OCI-LY7 (cell line): ENCODE measurements around the gene DYNLT2. TPM values are rescaled to one million over a fixed set of nuclear protein-coding genes. Genes with fewer than 3 reads are reported as not detected.

Experiments
- BruUV-seq: library from RNA; stranded (reverse); fragments of 400-500 nt; replicated peaks from 2 replicates; lab custom pipeline; 2021; lab: Mats Ljungman, UMichigan
- CTCF ChIA-PET: fragments of 300-600 bp; sonication (Branson Sonifier 250); formaldehyde crosslinking; loops from one replicate; lab custom pipeline; 2022; ENCODE audit warnings: antibody characterized with exemption; ENCODE audit not compliant: unreplicated experiment; lab: Charles Lee
- POLR2A ChIA-PET: fragments of 300-600 bp; sonication (Branson Sonifier 250); formaldehyde crosslinking; loops from one replicate; lab custom pipeline; 2022; ENCODE audit warnings: antibody characterized with exemption; lab: Charles Lee
- DNase-seq: peaks from one replicate; pipeline ENCODE4 v3.0.0-alpha.2; 2015; ENCODE audit warnings: low spot score
- H2AFZ ChIP-seq: fragments of 200-600 bp; sonication (generic), shearing (Covaris generic); 2 replicates; pipeline ENCODE4 v1.6.1; 2014; ENCODE audit warnings: mild to moderate bottlenecking, antibody characterized with exemption, low read length, moderate library complexity
- H3K27ac ChIP-seq: fragments of 200-600 bp; sonication (generic); 2 replicates; pipeline ENCODE4 v1.5.1; 2014; ENCODE audit warnings: mixed run types, low read depth, mild to moderate bottlenecking, moderate library complexity, low read length, inconsistent platforms; ENCODE audit not compliant: poor library complexity, severe bottlenecking
- H3K36me3 ChIP-seq: fragments of 200-600 bp; sonication (generic); 2 replicates; pipeline ENCODE4 v1.6.1; 2014; ENCODE audit warnings: mild to moderate bottlenecking, antibody characterized with exemption, low read length, moderate library complexity, mixed read lengths; ENCODE audit not compliant: insufficient read depth
- H3K4me1 ChIP-seq: fragments of 200-600 bp; sonication (generic); 2 replicates; pipeline ENCODE4 v1.5.1; 2014; ENCODE audit warnings: mild to moderate bottlenecking, low read length; ENCODE audit not compliant: insufficient read depth, poor library complexity, severe bottlenecking
- H3K4me2 ChIP-seq: fragments of 200-600 bp; sonication (generic); 2 replicates; pipeline ENCODE4 v1.6.1; 2014; ENCODE audit warnings: mild to moderate bottlenecking, low read length
- H3K4me3 ChIP-seq: fragments of 200-600 bp; sonication (generic); 2 replicates; pipeline ENCODE4 v1.5.1; 2014; ENCODE audit warnings: mild to moderate bottlenecking, low read depth, low read length; ENCODE audit not compliant: poor library complexity, severe bottlenecking
- H3K79me2 ChIP-seq: fragments of 200-600 bp; sonication (generic); 2 replicates; pipeline ENCODE4 v1.6.1; 2016; ENCODE audit warnings: low read depth, mild to moderate bottlenecking, low read length, moderate library complexity, mixed read lengths; ENCODE audit not compliant: insufficient read depth
- H3K9me2 ChIP-seq: fragments of 200-600 bp; sonication (generic); 2 replicates; pipeline ENCODE4 v1.6.1; 2016; ENCODE audit warnings: mild to moderate bottlenecking, low read length, mixed read lengths; ENCODE audit not compliant: insufficient read depth
- H3K9me3 ChIP-seq: fragments of 200-600 bp; sonication (generic); 2 replicates; pipeline ENCODE4 v1.6.1; 2014; ENCODE audit warnings: mild to moderate bottlenecking, mixed run types, low read length, mixed read lengths
- H4K20me1 ChIP-seq: fragments of 200-600 bp; sonication (generic); 2 replicates; pipeline ENCODE4 v1.6.1; 2014; ENCODE audit warnings: mild to moderate bottlenecking, antibody characterized with exemption, low read length, moderate library complexity, mixed read lengths; ENCODE audit not compliant: insufficient read depth
- EZH2phosphoT487 ChIP-seq: fragments of 200-600 bp; sonication (generic); IDR thresholded peaks from 2 replicates; pipeline ENCODE4 v1.6.1; 2018; ENCODE audit warnings: low read depth, borderline replicate concordance, mild to moderate bottlenecking, mixed run types, antibody characterized with exemption, low read length, moderate library complexity, mixed read lengths
- intact Hi-C: fragments of 100-400 bp; cut with micrococcal nuclease; formaldehyde crosslinking; loops from one replicate; pipeline ENCODE4 v1.10.0; 2022; ENCODE audit not compliant: unreplicated experiment
- total RNA-seq, 2 experiments: library from RNA; depleted of rRNA in 1 of 2; stranded (reverse); fragments of >200 nt in 1 of 2; shearing (Covaris generic) in 1 of 2; gene quantifications; 2 replicates each; pipeline ENCODE4 v1.2.3, GENCODE V29; 2014 to 2022
- TF ChIP-seq, protein P1 (sequence below): fragments of 200-600 bp; sonication (generic); conservative IDR thresholded peaks from 2 replicates; pipeline ENCODE4 v1.5.1; 2014; ENCODE audit warnings: mild to moderate bottlenecking, antibody characterized with exemption, low read length, moderate library complexity, mixed read lengths

DYNLT2 gene
- total RNA-seq, 2 experiments from 2014 or later, result 6.4 to 7.7 TPM

DNA sequence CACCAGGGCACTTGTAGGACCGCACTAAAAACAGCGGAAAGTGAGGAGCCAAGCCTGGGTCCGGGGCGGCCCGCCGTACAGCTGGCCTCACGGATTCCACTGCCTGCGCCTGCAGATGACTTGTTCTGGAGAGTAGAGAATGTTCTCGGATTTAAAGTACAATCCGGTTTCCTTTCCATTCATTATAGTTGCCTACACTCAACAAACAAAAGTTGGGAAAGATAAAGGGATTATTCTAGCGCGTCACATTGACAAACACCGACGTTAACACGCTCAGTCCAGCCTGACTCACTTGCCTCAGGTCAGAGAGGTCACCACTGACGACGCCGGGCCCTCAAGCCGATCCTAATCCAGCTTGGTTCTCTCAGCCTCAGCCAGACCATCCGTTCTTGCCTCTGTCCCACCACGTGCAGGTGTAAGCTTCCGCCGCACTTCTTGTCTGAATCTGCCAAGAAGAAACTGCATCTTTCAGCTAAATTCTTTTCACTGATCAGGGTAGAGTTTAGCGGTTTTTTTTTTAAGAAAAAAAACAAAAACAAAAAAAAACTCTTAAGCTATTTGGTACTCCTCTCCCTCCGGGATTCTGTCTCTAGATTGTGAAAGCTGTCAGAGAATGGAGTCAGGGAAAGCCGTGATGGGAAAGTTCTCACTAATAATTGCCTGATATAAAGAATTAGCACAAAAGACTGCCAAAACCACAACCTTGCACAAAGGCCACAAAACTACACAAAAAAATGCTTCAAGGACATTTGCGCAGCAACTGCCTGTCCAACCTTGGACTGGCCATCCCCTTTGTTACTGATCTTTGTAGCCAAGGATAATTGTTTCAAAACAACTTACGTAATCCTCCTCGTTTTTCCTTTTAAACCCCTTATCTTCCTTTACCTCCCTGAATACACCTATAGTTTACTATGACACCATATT is 26.0 kb downstream of the DYNLT2 start:
- H3K4me2 ChIP-seq, result peak overlapping the region; percentile 88
- H3K79me2 ChIP-seq, result peaks cover 29% of the 10 kb centered on the region
- H2AFZ ChIP-seq, result peak overlapping the region; percentile 88
- peak overlapping the region; percentile 57 for H3K27ac ChIP-seq
- intact Hi-C loops, result loop anchor here (1.0 kb wide), 1 partner anchor 26 kb away; the partner anchor contains the start of genes DYNLT2 and ERMARD
- peak overlapping the region; percentile 76 for H3K4me3 ChIP-seq
- H3K9me3 ChIP-seq, result no peaks in the 10 kb centered on the region
- no peak for TF ChIP-seq EZH2phosphoT487
- TF ChIP-seq, protein P1, sequence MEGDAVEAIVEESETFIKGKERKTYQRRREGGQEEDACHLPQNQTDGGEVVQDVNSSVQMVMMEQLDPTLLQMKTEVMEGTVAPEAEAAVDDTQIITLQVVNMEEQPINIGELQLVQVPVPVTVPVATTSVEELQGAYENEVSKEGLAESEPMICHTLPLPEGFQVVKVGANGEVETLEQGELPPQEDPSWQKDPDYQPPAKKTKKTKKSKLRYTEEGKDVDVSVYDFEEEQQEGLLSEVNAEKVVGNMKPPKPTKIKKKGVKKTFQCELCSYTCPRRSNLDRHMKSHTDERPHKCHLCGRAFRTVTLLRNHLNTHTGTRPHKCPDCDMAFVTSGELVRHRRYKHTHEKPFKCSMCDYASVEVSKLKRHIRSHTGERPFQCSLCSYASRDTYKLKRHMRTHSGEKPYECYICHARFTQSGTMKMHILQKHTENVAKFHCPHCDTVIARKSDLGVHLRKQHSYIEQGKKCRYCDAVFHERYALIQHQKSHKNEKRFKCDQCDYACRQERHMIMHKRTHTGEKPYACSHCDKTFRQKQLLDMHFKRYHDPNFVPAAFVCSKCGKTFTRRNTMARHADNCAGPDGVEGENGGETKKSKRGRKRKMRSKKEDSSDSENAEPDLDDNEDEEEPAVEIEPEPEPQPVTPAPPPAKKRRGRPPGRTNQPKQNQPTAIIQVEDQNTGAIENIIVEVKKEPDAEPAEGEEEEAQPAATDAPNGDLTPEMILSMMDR, result no peak
- H3K36me3 ChIP-seq, result peaks cover 3% of the 10 kb centered on the region
- ChIA-PET POLR2A (interaction anchor here (0.7 to 2.7 kb wide), 7 partner anchors 9 to 177 kb away, joined by 3 to 12 read pairs (median 5); partner anchors contain the start of gene C6orf120), CTCF (no interaction called here)
- H3K4me1 ChIP-seq, result peaks cover 26% of the 10 kb centered on the region
- peaks cover 18% of the 10 kb centered on the region for H4K20me1 ChIP-seq
- TSS peak; percentile 69 for BruUV-seq
- peak; percentile 57 for DNase-seq
- H3K9me2 ChIP-seq, result no peaks in the 10 kb centered on the region

DNA sequence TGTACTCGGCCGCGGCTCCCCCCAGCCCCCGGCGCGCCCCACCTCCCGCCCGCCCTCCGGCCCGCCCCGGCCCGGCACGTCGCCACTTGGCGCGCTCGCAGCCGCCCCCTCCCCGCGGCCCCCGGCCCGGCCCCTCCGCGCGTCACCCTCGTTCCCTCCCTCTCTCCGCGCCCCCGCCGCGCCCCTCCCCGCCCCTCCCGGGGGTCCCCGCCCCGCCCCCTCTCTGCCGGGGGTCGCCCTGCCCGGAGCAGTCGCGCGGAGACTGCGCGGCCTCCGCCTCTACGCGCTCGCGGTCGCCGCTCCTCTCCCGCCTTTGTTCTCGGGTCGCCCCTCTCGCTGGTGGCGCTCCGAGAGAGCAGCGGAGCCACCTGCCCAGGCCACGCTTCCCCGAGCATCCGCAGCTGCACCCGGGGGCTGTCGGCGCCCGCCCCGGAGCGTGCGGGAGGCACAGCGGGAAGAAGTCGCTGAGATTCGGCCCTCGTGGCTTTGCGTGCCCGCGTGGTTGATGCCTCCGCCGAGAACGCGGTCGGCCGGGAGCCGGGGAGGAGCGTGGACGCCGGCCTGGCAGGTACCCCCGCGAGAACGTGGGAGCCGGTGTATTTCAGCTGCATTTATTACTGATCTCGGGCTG is 26.8 kb downstream of the DYNLT2 start, which contains the start of gene PHF10:
PHF10 (minus strand) TSS at position 7 of the 631 bp plus-strand sequence. CDS start 569 bp downstream, outside the sequence.
- Histone ChIP-seq H3K4me2 (peak within 1 kb of the TSS; percentile 96), H3K9me3 (no peaks in the 10 kb centered on the region), H3K9me2 (no peaks in the 10 kb centered on the region), H3K27ac (peak within 1 kb of the TSS; percentile 86), H3K4me3 (peak within 1 kb of the TSS; percentile 83), H3K36me3 (peaks cover 8% of the 10 kb centered on the region), H3K79me2 (peaks cover 37% of the 10 kb centered on the region), H3K4me1 (peaks cover 26% of the 10 kb centered on the region), H2AFZ (peak within 1 kb of the TSS; percentile 88), H4K20me1 (peaks cover 18% of the 10 kb centered on the region)
- POLR2A ChIA-PET, result interaction anchor here (1.1 to 2.7 kb wide), 5 partner anchors 10 to 25 kb away, joined by 5 to 12 read pairs (median 5); partner anchors contain the start of gene C6orf120
- peak; percentile 84 for DNase-seq
- intact Hi-C loops, result loop anchor here (1.0 kb wide), 1 partner anchor 27 kb away; the partner anchor contains the start of genes DYNLT2 and ERMARD
- no peak for TF ChIP-seq EZH2phosphoT487
- TF ChIP-seq, protein P1, result no peak
- CTCF ChIA-PET, result no interaction called here
- no TSS peak for BruUV-seq
